Measurements from ENCODE around the gene ROBO3.

Gene ROBO3

GRCh38 chr11:124896071-124896750 lies 31.0 kb downstream of the ROBO3 start:
- no peak for TF ChIP-seq FOXP2 (optimal IDR thresholded peaks at IDR 0.05; ENCODE audit: borderline replicate concordance, extremely low read depth, extremely low read length, insufficient read depth)
- no peak for TF ChIP-seq SIN3A (IDR thresholded peaks at IDR 0.05; ENCODE audit: borderline replicate concordance, insufficient read depth, low read length)
- no peak for TF ChIP-seq REST (IDR thresholded peaks at IDR 0.05; ENCODE audit: insufficient read depth in 1 of 2, low read depth in 2 of 2, low read length in 2 of 2)
- TF ChIP-seq TAF1 (IDR thresholded peaks at IDR 0.05; ENCODE audit: borderline replicate concordance, insufficient read depth, low read length), result no peak
- TF ChIP-seq POLR2AphosphoS5 (IDR thresholded peaks at IDR 0.05; ENCODE audit: low read depth, low read length), result no peak

DNA sequence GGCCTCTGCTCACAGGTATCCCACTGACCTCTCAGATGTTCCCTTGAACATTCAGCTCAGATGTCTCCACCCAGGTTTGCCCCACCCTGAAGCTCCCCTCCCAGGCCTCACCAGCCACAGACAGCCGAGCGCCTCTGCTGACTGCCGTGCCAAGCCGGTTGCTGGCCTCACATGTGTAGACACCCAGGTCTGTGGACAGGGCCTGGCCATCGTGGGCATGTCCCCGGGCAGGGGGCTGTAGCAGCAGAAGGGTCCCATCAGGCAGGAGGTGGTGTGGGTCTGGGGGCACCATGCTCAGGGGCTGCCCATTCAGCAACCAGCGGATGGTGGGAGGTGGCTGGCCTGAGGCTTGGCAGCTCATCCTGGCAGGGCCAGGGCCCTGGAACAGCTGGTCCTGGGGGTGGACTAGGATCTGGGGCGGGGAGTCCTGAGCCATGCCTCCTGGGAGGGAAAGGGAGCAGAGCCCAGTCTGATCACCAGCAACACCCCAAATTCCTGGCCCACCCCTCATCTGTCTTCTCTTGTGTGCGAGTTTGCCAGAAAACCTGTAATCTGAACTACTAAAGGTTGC lies 31.7 kb downstream of the ROBO3 start:
- no peak for TF ChIP-seq TAF1 (IDR thresholded peaks at IDR 0.05; ENCODE audit: borderline replicate concordance, insufficient read depth, low read length)
- no peak for TF ChIP-seq POLR2AphosphoS5 (IDR thresholded peaks at IDR 0.05; ENCODE audit: low read depth, low read length)

DNA sequence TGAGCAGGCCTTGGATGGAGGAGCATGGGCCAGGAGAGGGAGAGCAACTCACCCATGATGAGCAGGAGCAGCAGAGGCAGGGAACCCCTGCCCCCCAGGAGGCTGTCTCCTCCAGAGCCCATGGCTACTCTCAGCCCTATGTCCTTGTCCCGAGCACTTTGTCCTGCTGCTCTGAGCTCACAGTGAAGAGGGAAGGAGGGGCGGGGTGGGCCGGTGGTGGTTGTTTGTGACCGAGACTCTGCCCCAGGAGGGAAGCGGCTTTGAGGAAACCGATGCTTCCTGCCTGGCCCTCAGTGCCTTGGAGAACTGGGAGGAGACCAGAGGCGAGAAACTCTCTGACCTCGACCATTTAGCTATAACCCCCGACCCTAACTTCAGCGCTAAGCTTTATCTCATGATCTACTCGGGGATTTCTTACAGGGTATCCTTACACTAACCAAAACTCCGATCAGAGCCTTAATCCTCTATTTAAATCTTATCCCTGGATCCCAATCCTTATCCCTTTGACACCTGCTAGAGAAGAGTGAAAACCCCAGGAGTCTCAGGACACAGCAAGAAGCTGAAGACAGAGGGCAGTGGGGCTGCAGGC lies 32.5 kb downstream of the ROBO3 start, which contains the start of gene ROBO4:
TSS of gene ROBO4 (minus strand) at position 192 of the 589 bp plus-strand sequence. CDS start at position 122, 70 bp downstream.
- TF ChIP-seq SIN3A (IDR thresholded peaks at IDR 0.05; ENCODE audit: borderline replicate concordance, insufficient read depth, low read length) (no peak), REST (IDR thresholded peaks at IDR 0.05; ENCODE audit: insufficient read depth in 1 of 2, low read depth in 2 of 2, low read length in 2 of 2) (no peak), TAF1 (IDR thresholded peaks at IDR 0.05; ENCODE audit: borderline replicate concordance, insufficient read depth, low read length) (no peak), POLR2AphosphoS5 (IDR thresholded peaks at IDR 0.05; ENCODE audit: low read depth, low read length) (no peak), FOXP2 (optimal IDR thresholded peaks at IDR 0.05; ENCODE audit: borderline replicate concordance, extremely low read depth, extremely low read length, insufficient read depth) (no peak)

DNA sequence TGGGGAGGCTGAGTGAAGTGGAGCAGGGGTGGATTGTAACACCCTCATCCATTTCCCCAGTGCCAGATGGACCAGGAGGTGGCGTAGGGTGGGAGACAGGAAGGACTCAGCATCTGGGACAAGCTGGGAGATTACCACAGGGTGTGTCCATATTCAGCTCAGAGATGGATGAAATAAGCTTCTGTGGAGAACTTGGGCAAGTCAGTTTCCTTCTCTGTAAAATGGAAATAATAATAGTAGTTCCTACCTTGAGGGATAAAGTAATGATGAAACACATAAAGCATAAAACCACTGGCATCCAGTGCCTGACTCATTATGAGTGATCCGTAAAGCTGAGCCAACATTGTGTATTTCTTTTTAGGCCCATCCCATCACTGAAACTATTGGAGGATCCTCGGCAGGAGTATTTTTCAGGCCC lies 33.0 kb downstream of the ROBO3 start:
- TF ChIP-seq TAF1 (IDR thresholded peaks at IDR 0.05; ENCODE audit: borderline replicate concordance, insufficient read depth, low read length), result no peak
- no peak for TF ChIP-seq REST (IDR thresholded peaks at IDR 0.05; ENCODE audit: insufficient read depth in 1 of 2, low read depth in 2 of 2, low read length in 2 of 2)
- no peak for TF ChIP-seq SIN3A (IDR thresholded peaks at IDR 0.05; ENCODE audit: borderline replicate concordance, insufficient read depth, low read length)
- no peak for TF ChIP-seq FOXP2 (optimal IDR thresholded peaks at IDR 0.05; ENCODE audit: borderline replicate concordance, extremely low read depth, extremely low read length, insufficient read depth)
- no peak for TF ChIP-seq POLR2AphosphoS5 (IDR thresholded peaks at IDR 0.05; ENCODE audit: low read depth, low read length)

- TF ChIP-seq POLR2AphosphoS5 (IDR thresholded peaks at IDR 0.05; ENCODE audit: low read depth, low read length), result peak; percentile 43; the same call in 1 of the 2 replicates
- TF ChIP-seq TAF1 (IDR thresholded peaks at IDR 0.05; ENCODE audit: borderline replicate concordance, insufficient read depth, low read length), result peak; percentile 56; the same call in 1 of the 2 replicates
- peak in 1 of 2 experiments; percentile 80; a peak in 2 of 4 replicates for TF ChIP-seq REST (IDR thresholded peaks at IDR 0.05; ENCODE audit: insufficient read depth in 1 of 2, low read depth in 2 of 2, low read length in 2 of 2)
- TF ChIP-seq FOXP2 (optimal IDR thresholded peaks at IDR 0.05; ENCODE audit: borderline replicate concordance, extremely low read depth, extremely low read length, insufficient read depth), result peak; percentile 68
- no peak; the same call in 1 of the 2 replicates for TF ChIP-seq SIN3A (IDR thresholded peaks at IDR 0.05; ENCODE audit: borderline replicate concordance, insufficient read depth, low read length)
Measured at GRCh38 chr11:124898711-124899110, 33.5 kb downstream of the ROBO3 start.
